WTC11 (cell line): Measurements from ENCODE around the gene CPT1C. TPM values are rescaled to one million over a fixed set of nuclear protein-coding genes. Genes with fewer than 3 reads are reported as not detected.

Experiments
- ATAC-seq: fragments of 200-7000 bp; cut with Tn5 transposase; 2 replicates; pipeline ENCODE4 v1.10.0; 2021; ENCODE audit warnings: mild to moderate bottlenecking, moderate library complexity
- CTCF ChIA-PET: fragments of 300-600 bp; sonication (Branson Sonifier 250); formaldehyde crosslinking; loops from one replicate; lab custom pipeline; 2021; ENCODE audit warnings: antibody characterized with exemption; lab: Charles Lee
- POLR2A ChIA-PET: fragments of 350-600 bp; sonication (Branson Sonifier 250); formaldehyde crosslinking; loops from one replicate; lab custom pipeline; 2021; ENCODE audit warnings: antibody characterized with exemption; lab: Charles Lee
- DNase-seq: peaks from one replicate; pipeline ENCODE4 v3.0.0; 2021; ENCODE audit warnings: low spot score
- H3K27ac Mint-ChIP-seq: 2 replicates; pipeline ENCODE4 v1.8.0; 2021; ENCODE audit warnings: mixed read lengths
- H3K27me3 Mint-ChIP-seq: 2 replicates; pipeline ENCODE4 v1.8.0; 2021; ENCODE audit warnings: low read depth, mild to moderate bottlenecking, moderate library complexity, mixed read lengths
- H3K36me3 Mint-ChIP-seq: 2 replicates; pipeline ENCODE4 v1.8.0; 2021; ENCODE audit warnings: mixed read lengths
- H3K4me1 Mint-ChIP-seq: 2 replicates; pipeline ENCODE4 v1.8.0; 2022; ENCODE audit warnings: mixed read lengths
- H3K4me3 Mint-ChIP-seq: 2 replicates; pipeline ENCODE4 v1.8.0; 2021; ENCODE audit warnings: mild to moderate bottlenecking, moderate library complexity, mixed read lengths
- H3K9me3 Mint-ChIP-seq: 2 replicates; pipeline ENCODE4 v1.8.0; 2021; ENCODE audit warnings: mixed read lengths
- AFF4 ChIP-seq: sonication (generic); formaldehyde crosslinking; IDR thresholded peaks from 2 replicates; pipeline ENCODE4 v1.8.1; 2023; ENCODE audit warnings: mild to moderate bottlenecking, missing genetic modification reagents, borderline replicate concordance
- ATF3 ChIP-seq: sonication (generic); formaldehyde crosslinking; conservative IDR thresholded peaks from 2 replicates; pipeline ENCODE4 v1.8.1; 2022; ENCODE audit warnings: mild to moderate bottlenecking, missing genetic modification reagents
- CTCF ChIP-seq: fragments of 200-600 bp; IDR thresholded peaks from 2 replicates; pipeline ENCODE4 v1.8.0; 2022; ENCODE audit warnings: antibody characterized with exemption
- ERG ChIP-seq: fragments of 250-450 bp; sonication (Bioruptor Pico); IDR thresholded peaks from 2 replicates; pipeline ENCODE4 v1.8.0; 2021; ENCODE audit warnings: mild to moderate bottlenecking
- ESRRA ChIP-seq: sonication (generic); formaldehyde crosslinking; IDR thresholded peaks from 2 replicates; pipeline ENCODE4 v1.8.1; 2022; ENCODE audit warnings: mild to moderate bottlenecking, missing genetic modification reagents, borderline replicate concordance
- KAT7 ChIP-seq: sonication (generic); formaldehyde crosslinking; IDR thresholded peaks from 2 replicates; pipeline ENCODE4 v1.8.1; 2023; ENCODE audit warnings: missing genetic modification reagents, mild to moderate bottlenecking, borderline replicate concordance
- NFATC4 ChIP-seq: fragments of 250-450 bp; sonication (Bioruptor Pico); IDR thresholded peaks from 2 replicates; pipeline ENCODE4 v1.9.0; 2021; ENCODE audit warnings: mild to moderate bottlenecking
- ZNF532 ChIP-seq: fragments of 250-450 bp; sonication (Bioruptor Pico); IDR thresholded peaks from 2 replicates; pipeline ENCODE4 v1.9.0; 2021; ENCODE audit warnings: mild to moderate bottlenecking, borderline replicate concordance
- ZNF671 ChIP-seq: fragments of 250-450 bp; sonication (Bioruptor Pico); IDR thresholded peaks from 2 replicates; pipeline ENCODE4 v1.8.0; 2021; ENCODE audit warnings: mild to moderate bottlenecking
- total RNA-seq: library from RNA; stranded (reverse); gene quantifications from 3 replicates; pipeline ENCODE4 v1.2.3, GENCODE V29; 2021

The CPT1C gene
- total RNA-seq, 1 experiment from 2014 or later = 74.6 TPM

- TF ChIP-seq ZNF532 = no peak
- TF ChIP-seq ATF3 (CRISPR knock-in tag) = no peak
- peak; percentile 31; the same call in 1 of the 2 replicates for TF ChIP-seq NFATC4 (CRISPR knock-in tag)
- TF ChIP-seq CTCF = peak; percentile 63
- no peak for TF ChIP-seq KAT7 (CRISPR knock-in tag)
- TF ChIP-seq ZNF671 (CRISPR knock-in tag) = 0 out of 2 replicates have a peak, but pooled peaks have one; percentile 45
Observed at GRCh38 chr19:49684251-49684982, 6.5 kb upstream of the CPT1C start (continued).

GRCh38 chr19:49684983-49685553 lies 5.8 kb upstream of the CPT1C start:
- no peaks in the 10 kb centered on the region for H3K9me3 Mint-ChIP-seq
- no peak for ATAC-seq
- TF ChIP-seq ERG = no peak
- TF ChIP-seq, all 79 proteins: peak for 0
- Mint-ChIP-seq H3K36me3 (peaks cover 58% of the 10 kb centered on the region), H3K4me1 (peaks cover 50% of the 10 kb centered on the region), H3K27ac (no peak overlapping the region), H3K4me3 (no peak overlapping the region), H3K27me3 (no peaks in the 10 kb centered on the region)
- ChIA-PET POLR2A (interaction anchor here (0.7 to 1.5 kb wide), 3 partner anchors 9 to 61 kb away, joined by 3 to 5 read pairs (median 4); no protein-coding TSS in a partner anchor), CTCF (interaction anchor here (0.6 to 1.9 kb wide), 7 partner anchors 8 to 294 kb away, joined by 3 to 13 read pairs (median 3); no protein-coding TSS in a partner anchor)
- no peak for DNase-seq

GRCh38 chr19:49685845-49686332 lies 5.0 kb upstream of the CPT1C start:
- ChIA-PET POLR2A (interaction anchor here (0.6 to 1.5 kb wide), 3 partner anchors 10 to 251 kb away, joined by 4 to 5 read pairs (median 4); no protein-coding TSS in a partner anchor), CTCF (interaction anchor here (0.5 to 1.9 kb wide), 3 partner anchors 10 to 100 kb away, joined by 3 to 13 read pairs (median 3); no protein-coding TSS in a partner anchor)
- Mint-ChIP-seq H3K36me3 (peaks cover 55% of the 10 kb centered on the region), H3K4me3 (no peak overlapping the region), H3K27me3 (no peaks in the 10 kb centered on the region), H3K9me3 (no peaks in the 10 kb centered on the region), H3K27ac (no peak overlapping the region), H3K4me1 (peaks cover 43% of the 10 kb centered on the region)
- TF ChIP-seq AFF4 (CRISPR knock-in tag) (no peak), ESRRA (0 out of 2 replicates have a peak, but pooled peaks have one; percentile 20)
- DNase-seq = no peak
- ATAC-seq = no peak
